Esophagus muscularis mucosa (tissue), 4 donors: ENCODE data around the gene KIR3DL2. TPM values are rescaled to one million over a fixed set of nuclear protein-coding genes. Genes with fewer than 3 reads are reported as not detected.
"Not testable (repeated sequence)": the region's sequence is repeated elsewhere in the genome, so short reads cannot be mapped to it uniquely, and the experiment has no call there.

Source experiments
- DNase-seq: peaks from one replicate; pipeline ENCODE4 v3.0.0-alpha.2; 2017; ENCODE audit errors: extremely low spot score
- H3K27ac ChIP-seq, 4 donors: fragments of 200-600 bp; sonication (generic); replicated peaks in 1 of 4; 1 replicate in 3 of 4; 2 replicates in 1 of 4; pipeline ENCODE4 v1.5.1; 2016 to 2019; ENCODE audit warnings: mild to moderate bottlenecking in 1 of 4
- H3K27me3 ChIP-seq, 4 donors: fragments of 200-600 bp; sonication (generic); one replicate each; pipeline versions ENCODE4 v1.5.1 to v1.6.0; 2016 to 2019
- H3K36me3 ChIP-seq, 4 donors: fragments of 200-600 bp; sonication (generic); one replicate each; pipeline ENCODE4 v1.5.1; 2016 to 2019
- H3K4me1 ChIP-seq, 4 donors: fragments of 200-600 bp; sonication (generic); one replicate each; pipeline ENCODE4 v1.5.1; 2016 to 2019
- H3K4me3 ChIP-seq, 4 donors: fragments of 200-600 bp; sonication (generic); 1 replicate in 2 of 4; 2 replicates in 2 of 4; pipeline ENCODE4 v1.5.1; 2016 to 2019; ENCODE audit warnings: mild to moderate bottlenecking in 4 of 4, moderate library complexity in 1 of 4
- H3K9me3 ChIP-seq, 4 donors: fragments of 200-600 bp; sonication (generic); 1 replicate in 3 of 4; 2 replicates in 1 of 4; pipeline ENCODE4 v1.5.1; 2016 to 2019
- CTCF ChIP-seq, 3 experiments: fragments of 200-600 bp in 2 of 3; fragments of 450-650 bp in 1 of 3; sonication (generic) in 2 of 3; IDR thresholded peaks; one replicate each; pipeline ENCODE4 v1.5.1; 2017 to 2019; ENCODE audit warnings: antibody characterized with exemption in 3 of 3, mild to moderate bottlenecking in 2 of 3, moderate library complexity in 1 of 3
- EP300 ChIP-seq: sonication (generic); formaldehyde crosslinking; IDR thresholded peaks from one replicate; pipeline ENCODE4 v1.6.1; 2017; ENCODE audit warnings: antibody characterized with exemption
- POLR2A ChIP-seq: fragments of 450-650 bp; IDR thresholded peaks from one replicate; pipeline ENCODE4 v1.6.1; 2017; ENCODE audit warnings: antibody characterized with exemption, moderate library complexity, mild to moderate bottlenecking, low read depth
- POLR2AphosphoS5 ChIP-seq, 2 donors: sonication (generic); formaldehyde crosslinking; IDR thresholded peaks; one replicate each; pipeline ENCODE4 v1.6.1; 2017; ENCODE audit warnings: antibody characterized with exemption in 2 of 2
- WGBS: methylation state at CpG from one replicate; pipeline ENCODE4 v1.1.5; 2018; 5-methylcytosine and 5-hydroxymethylcytosine counted together
- intact Hi-C: fragments of 100-400 bp; cut with DNase I; formaldehyde crosslinking; loops from one replicate; pipeline ENCODE4 v1.15.1; 2023
- total RNA-seq, 4 donors: library from RNA; depleted of rRNA; stranded (reverse); fragments of >200 nt; gene quantifications; one replicate each; pipeline versions ENCODE4 v1.1.0 to v1.2.1, GENCODE V29; 2016

KIR3DL2 gene
- total RNA-seq, 4 donors from 2014 or later, result not detected

GRCh38 chr19:54896036-54896435, 45.8 kb downstream of the KIR3DL2 start:
- TF ChIP-seq CTCF (IDR thresholded peaks at IDR 0.05), result no peak
- TF ChIP-seq POLR2A, result no peak
- TF ChIP-seq EP300, result no peak
- no peak for TF ChIP-seq POLR2AphosphoS5 (IDR thresholded peaks at IDR 0.05)
- DNase-seq, result no peak
- no peak overlapping the region for H3K27ac ChIP-seq
- H3K27me3 ChIP-seq, result peaks cover 0 to 37% (median 0%) of the 10 kb centered on the region in 4 donors
- WGBS, result 87% methylated on average over 2 of the region's 2 CpGs
- no peak overlapping the region for H3K4me3 ChIP-seq
- H3K4me1 ChIP-seq, result no peaks in the 10 kb centered on the region
- no peaks in the 10 kb centered on the region for H3K9me3 ChIP-seq
- intact Hi-C loops, result no loop called here
- no peaks in the 10 kb centered on the region for H3K36me3 ChIP-seq

- intact Hi-C loops, H3K36me3 ChIP-seq, H3K27ac ChIP-seq, H3K4me1 ChIP-seq, H3K9me3 ChIP-seq, DNase-seq, H3K4me3 ChIP-seq: not testable (repeated sequence)
- peaks cover 0 to 21% (median 0%) of the 10 kb centered on the region in 4 donors for H3K27me3 ChIP-seq
- WGBS, result 64% methylated on average over 7 of the region's 7 CpGs
Measured at GRCh38 chr19:54898685-54899084, 48.4 kb downstream of the KIR3DL2 start.

GRCh38 chr19:54899646-54900045, 49.4 kb downstream of the KIR3DL2 start:
- H3K27me3 ChIP-seq, result peaks cover 0 to 15% (median 0%) of the 10 kb centered on the region in 4 donors
- H3K36me3 ChIP-seq, intact Hi-C loops, DNase-seq, H3K4me3 ChIP-seq, H3K27ac ChIP-seq, H3K4me1 ChIP-seq, H3K9me3 ChIP-seq: not testable (repeated sequence)
- 75% methylated on average over 9 of the region's 9 CpGs for WGBS

- DNase-seq, H3K4me3 ChIP-seq, intact Hi-C loops, H3K9me3 ChIP-seq, H3K4me1 ChIP-seq, H3K27ac ChIP-seq, H3K36me3 ChIP-seq: not testable (repeated sequence)
- WGBS, result 66% methylated on average over 8 of the region's 8 CpGs
- peaks cover 0 to 27% (median 0%) of the 10 kb centered on the region in 4 donors for H3K27me3 ChIP-seq
Measured at GRCh38 chr19:54901153-54901552, 50.9 kb downstream of the KIR3DL2 start.

GRCh38 chr19:54902061-54902460, 51.8 kb downstream of the KIR3DL2 start:
- H3K4me1 ChIP-seq, result no peaks in the 10 kb centered on the region
- H3K4me3 ChIP-seq, result no peak overlapping the region
- TF ChIP-seq POLR2A (no peak), POLR2AphosphoS5 (IDR thresholded peaks at IDR 0.05) (no peak), CTCF (IDR thresholded peaks at IDR 0.05) (no peak), EP300 (no peak)
- intact Hi-C loops, result no loop called here
- no peaks in the 10 kb centered on the region for H3K36me3 ChIP-seq
- 78% methylated on average over 3 of the region's 3 CpGs for WGBS
- no peak for DNase-seq
- H3K27ac ChIP-seq, result no peak overlapping the region
- no peaks in the 10 kb centered on the region for H3K9me3 ChIP-seq
- H3K27me3 ChIP-seq, result peaks cover 0 to 36% (median 0%) of the 10 kb centered on the region in 4 donors

- DNase-seq, result no peak
- H3K27me3 ChIP-seq, result peaks cover 0 to 39% (median 0%) of the 10 kb centered on the region in 4 donors
- no peak overlapping the region for H3K27ac ChIP-seq
- H3K9me3 ChIP-seq, result no peaks in the 10 kb centered on the region
- 88% methylated on average over 6 of the region's 6 CpGs for WGBS
- no peak for TF ChIP-seq POLR2A
- TF ChIP-seq POLR2AphosphoS5 (IDR thresholded peaks at IDR 0.05), result no peak
- TF ChIP-seq CTCF (IDR thresholded peaks at IDR 0.05), result no peak
- TF ChIP-seq EP300, result no peak
- H3K4me1 ChIP-seq, result no peaks in the 10 kb centered on the region
- H3K36me3 ChIP-seq, result no peaks in the 10 kb centered on the region
- H3K4me3 ChIP-seq, result no peak overlapping the region
- intact Hi-C loops, result no loop called here
Measured at GRCh38 chr19:54903303-54903702, 53.1 kb downstream of the KIR3DL2 start.

- intact Hi-C loops, result not testable (repeated sequence)
Measured at GRCh38 chr19:54904261-54904660, 54.0 kb downstream of the KIR3DL2 start.

More at GRCh38 chr19:54904261-54904660, 54.0 kb downstream of the KIR3DL2 start:
- H3K27me3 ChIP-seq, result peaks cover 0 to 38% (median 0%) of the 10 kb centered on the region in 4 donors
- not testable (repeated sequence) for H3K4me1 ChIP-seq, H3K9me3 ChIP-seq, H3K4me3 ChIP-seq, DNase-seq, H3K36me3 ChIP-seq, H3K27ac ChIP-seq
- 77% methylated on average over 4 of the region's 4 CpGs for WGBS
